ENCODE data around the gene DIAPH3. TPM values are rescaled to one million over a fixed set of nuclear protein-coding genes. Genes with fewer than 3 reads are reported as not detected.

DIAPH3 gene
- total RNA-seq, 1 experiment from 2014 or later = 27.6 TPM

DNA sequence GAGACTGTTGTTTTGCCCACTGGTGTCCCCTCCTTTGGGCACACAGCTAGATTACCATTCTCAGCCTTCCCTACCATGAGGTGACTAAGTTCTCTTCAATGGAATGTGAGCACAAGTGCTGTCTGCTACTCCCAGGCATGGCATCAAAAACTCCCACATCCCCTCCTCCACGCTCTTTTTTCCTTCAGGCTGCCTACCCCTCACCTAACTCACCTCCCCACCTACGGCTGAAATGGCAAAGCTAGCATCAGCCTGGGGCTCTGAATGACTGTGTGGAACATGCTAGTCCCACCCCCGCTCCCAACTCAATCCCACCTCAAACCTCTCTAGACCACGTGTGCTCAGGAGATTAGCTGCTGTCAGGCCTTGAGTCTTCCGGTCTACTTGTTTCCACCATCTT lies 512.2 kb downstream of the DIAPH3 start:
- no peaks in the 10 kb centered on the region for H3K4me1 Mint-ChIP-seq
- ATAC-seq (no peak), DNase-seq (ENCODE audit: low spot score) (no peak)
- TF ChIP-seq RORB (CRISPR knock-in tag; IDR thresholded peaks at IDR 0.05) (no peak), ZNF416 (CRISPR knock-in tag; IDR thresholded peaks at IDR 0.05) (no peak), NFATC4 (CRISPR knock-in tag; IDR thresholded peaks at IDR 0.05) (no peak), CBFB (CRISPR knock-in tag; IDR thresholded peaks at IDR 0.05; ENCODE audit: low read depth) (no peak), ZNF138 (CRISPR knock-in tag; conservative IDR thresholded peaks at IDR 0.05) (no peak), FOXP1 (CRISPR knock-in tag; IDR thresholded peaks at IDR 0.05; ENCODE audit: borderline replicate concordance) (no peak), ZBTB21 (CRISPR knock-in tag; IDR thresholded peaks at IDR 0.05; ENCODE audit: borderline replicate concordance) (no peak), FOXJ3 (CRISPR knock-in tag; IDR thresholded peaks at IDR 0.05; ENCODE audit: borderline replicate concordance) (no peak), ZNF396 (CRISPR knock-in tag; IDR thresholded peaks at IDR 0.05; ENCODE audit: borderline replicate concordance) (no peak), OVOL2 (CRISPR knock-in tag; IDR thresholded peaks at IDR 0.05; ENCODE audit: borderline replicate concordance) (no peak), RELA (CRISPR knock-in tag; IDR thresholded peaks at IDR 0.05; ENCODE audit: borderline replicate concordance) (no peak), ESRRA (CRISPR knock-in tag; IDR thresholded peaks at IDR 0.05; ENCODE audit: borderline replicate concordance) (no peak)
- TF ChIP-seq, protein P1, sequence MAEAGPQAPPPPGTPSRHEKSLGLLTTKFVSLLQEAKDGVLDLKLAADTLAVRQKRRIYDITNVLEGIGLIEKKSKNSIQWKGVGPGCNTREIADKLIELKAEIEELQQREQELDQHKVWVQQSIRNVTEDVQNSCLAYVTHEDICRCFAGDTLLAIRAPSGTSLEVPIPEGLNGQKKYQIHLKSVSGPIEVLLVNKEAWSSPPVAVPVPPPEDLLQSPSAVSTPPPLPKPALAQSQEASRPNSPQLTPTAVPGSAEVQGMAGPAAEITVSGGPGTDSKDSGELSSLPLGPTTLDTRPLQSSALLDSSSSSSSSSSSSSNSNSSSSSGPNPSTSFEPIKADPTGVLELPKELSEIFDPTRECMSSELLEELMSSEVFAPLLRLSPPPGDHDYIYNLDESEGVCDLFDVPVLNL (CRISPR knock-in tag; IDR thresholded peaks at IDR 0.05; ENCODE audit: borderline replicate concordance, low read depth) = no peak
- TF ChIP-seq, protein P2, sequence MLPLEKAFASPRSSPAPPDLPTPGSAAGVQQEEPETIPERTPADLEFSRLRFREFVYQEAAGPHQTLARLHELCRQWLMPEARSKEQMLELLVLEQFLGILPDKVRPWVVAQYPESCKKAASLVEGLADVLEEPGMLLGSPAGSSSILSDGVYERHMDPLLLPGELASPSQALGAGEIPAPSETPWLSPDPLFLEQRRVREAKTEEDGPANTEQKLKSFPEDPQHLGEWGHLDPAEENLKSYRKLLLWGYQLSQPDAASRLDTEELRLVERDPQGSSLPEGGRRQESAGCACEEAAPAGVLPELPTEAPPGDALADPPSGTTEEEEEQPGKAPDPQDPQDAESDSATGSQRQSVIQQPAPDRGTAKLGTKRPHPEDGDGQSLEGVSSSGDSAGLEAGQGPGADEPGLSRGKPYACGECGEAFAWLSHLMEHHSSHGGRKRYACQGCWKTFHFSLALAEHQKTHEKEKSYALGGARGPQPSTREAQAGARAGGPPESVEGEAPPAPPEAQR (CRISPR knock-in tag; IDR thresholded peaks at IDR 0.05) = no peak
- TF ChIP-seq, protein P3, sequence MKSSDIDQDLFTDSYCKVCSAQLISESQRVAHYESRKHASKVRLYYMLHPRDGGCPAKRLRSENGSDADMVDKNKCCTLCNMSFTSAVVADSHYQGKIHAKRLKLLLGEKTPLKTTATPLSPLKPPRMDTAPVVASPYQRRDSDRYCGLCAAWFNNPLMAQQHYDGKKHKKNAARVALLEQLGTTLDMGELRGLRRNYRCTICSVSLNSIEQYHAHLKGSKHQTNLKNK (CRISPR knock-in tag; IDR thresholded peaks at IDR 0.05) = no peak
- TF ChIP-seq, protein P4, sequence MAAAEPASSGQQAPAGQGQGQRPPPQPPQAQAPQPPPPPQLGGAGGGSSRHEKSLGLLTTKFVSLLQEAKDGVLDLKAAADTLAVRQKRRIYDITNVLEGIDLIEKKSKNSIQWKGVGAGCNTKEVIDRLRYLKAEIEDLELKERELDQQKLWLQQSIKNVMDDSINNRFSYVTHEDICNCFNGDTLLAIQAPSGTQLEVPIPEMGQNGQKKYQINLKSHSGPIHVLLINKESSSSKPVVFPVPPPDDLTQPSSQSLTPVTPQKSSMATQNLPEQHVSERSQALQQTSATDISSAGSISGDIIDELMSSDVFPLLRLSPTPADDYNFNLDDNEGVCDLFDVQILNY (CRISPR knock-in tag; IDR thresholded peaks at IDR 0.05) = no peak
- TF ChIP-seq, protein P5, sequence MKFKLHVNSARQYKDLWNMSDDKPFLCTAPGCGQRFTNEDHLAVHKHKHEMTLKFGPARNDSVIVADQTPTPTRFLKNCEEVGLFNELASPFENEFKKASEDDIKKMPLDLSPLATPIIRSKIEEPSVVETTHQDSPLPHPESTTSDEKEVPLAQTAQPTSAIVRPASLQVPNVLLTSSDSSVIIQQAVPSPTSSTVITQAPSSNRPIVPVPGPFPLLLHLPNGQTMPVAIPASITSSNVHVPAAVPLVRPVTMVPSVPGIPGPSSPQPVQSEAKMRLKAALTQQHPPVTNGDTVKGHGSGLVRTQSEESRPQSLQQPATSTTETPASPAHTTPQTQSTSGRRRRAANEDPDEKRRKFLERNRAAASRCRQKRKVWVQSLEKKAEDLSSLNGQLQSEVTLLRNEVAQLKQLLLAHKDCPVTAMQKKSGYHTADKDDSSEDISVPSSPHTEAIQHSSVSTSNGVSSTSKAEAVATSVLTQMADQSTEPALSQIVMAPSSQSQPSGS (CRISPR knock-in tag; IDR thresholded peaks at IDR 0.05; ENCODE audit: borderline replicate concordance, low read depth) = no peak
- TF ChIP-seq, protein P6, sequence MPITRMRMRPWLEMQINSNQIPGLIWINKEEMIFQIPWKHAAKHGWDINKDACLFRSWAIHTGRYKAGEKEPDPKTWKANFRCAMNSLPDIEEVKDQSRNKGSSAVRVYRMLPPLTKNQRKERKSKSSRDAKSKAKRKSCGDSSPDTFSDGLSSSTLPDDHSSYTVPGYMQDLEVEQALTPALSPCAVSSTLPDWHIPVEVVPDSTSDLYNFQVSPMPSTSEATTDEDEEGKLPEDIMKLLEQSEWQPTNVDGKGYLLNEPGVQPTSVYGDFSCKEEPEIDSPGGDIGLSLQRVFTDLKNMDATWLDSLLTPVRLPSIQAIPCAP (CRISPR knock-in tag; IDR thresholded peaks at IDR 0.05) = no peak
- TF ChIP-seq, protein P7, sequence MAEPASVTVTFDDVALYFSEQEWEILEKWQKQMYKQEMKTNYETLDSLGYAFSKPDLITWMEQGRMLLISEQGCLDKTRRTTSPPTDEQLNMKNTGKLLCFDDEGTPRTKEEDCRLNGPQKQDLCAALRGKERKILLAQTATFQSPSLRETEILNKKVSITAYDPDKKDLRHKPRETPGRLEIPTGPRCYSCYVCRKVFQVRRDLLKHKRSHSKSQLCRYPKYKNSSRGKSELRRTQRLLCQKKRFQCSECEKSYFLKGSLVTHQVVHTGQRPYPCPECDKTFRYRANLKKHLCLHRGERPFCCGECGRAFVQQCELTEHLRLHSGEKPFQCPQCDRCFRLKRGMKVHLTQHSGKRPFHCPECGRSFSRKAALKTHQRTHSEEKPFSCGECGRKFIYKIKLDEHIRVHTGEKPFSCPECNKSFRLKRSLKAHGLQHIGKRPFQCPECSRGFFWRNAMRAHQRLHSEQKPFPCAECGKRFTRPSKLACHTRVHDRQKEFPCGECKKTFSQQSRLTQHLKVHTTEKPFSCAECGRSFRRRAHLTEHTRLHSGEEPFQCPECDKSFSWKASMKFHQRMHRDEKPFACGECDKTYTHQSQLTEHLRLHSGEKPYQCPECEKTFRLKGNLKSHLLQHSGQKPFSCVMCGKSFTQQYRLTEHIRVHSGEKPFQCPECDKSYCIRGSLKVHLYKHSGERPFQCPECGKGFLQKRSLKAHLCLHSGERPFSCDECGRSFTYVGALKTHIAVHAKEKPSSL (CRISPR knock-in tag; conservative IDR thresholded peaks at IDR 0.05) = no peak
- ChIA-PET POLR2A (no interaction called here), CTCF (no interaction called here)
- peaks cover 4% of the 10 kb centered on the region for H3K9me3 Mint-ChIP-seq
- no peak overlapping the region for H3K4me3 Mint-ChIP-seq
- no peak overlapping the region for H3K27ac Mint-ChIP-seq
- no peaks in the 10 kb centered on the region; the same call in 1 of the 2 replicates for H3K27me3 Mint-ChIP-seq (ENCODE audit: low read depth)
- H3K36me3 Mint-ChIP-seq = no peaks in the 10 kb centered on the region

All from WTC11 (cell line).